GM19452 (cell line): ENCODE results near the gene CARD19.
A peak's percentile ranks its signal among the peaks of the same experiment; 100 is the strongest.

Experiments used
- ATAC-seq: cut with Tn5 transposase; IDR thresholded peaks from one replicate; pipeline ENCODE4 v1.9.1; 2021; ENCODE audit not compliant: unreplicated experiment

Gene CARD19

DNA sequence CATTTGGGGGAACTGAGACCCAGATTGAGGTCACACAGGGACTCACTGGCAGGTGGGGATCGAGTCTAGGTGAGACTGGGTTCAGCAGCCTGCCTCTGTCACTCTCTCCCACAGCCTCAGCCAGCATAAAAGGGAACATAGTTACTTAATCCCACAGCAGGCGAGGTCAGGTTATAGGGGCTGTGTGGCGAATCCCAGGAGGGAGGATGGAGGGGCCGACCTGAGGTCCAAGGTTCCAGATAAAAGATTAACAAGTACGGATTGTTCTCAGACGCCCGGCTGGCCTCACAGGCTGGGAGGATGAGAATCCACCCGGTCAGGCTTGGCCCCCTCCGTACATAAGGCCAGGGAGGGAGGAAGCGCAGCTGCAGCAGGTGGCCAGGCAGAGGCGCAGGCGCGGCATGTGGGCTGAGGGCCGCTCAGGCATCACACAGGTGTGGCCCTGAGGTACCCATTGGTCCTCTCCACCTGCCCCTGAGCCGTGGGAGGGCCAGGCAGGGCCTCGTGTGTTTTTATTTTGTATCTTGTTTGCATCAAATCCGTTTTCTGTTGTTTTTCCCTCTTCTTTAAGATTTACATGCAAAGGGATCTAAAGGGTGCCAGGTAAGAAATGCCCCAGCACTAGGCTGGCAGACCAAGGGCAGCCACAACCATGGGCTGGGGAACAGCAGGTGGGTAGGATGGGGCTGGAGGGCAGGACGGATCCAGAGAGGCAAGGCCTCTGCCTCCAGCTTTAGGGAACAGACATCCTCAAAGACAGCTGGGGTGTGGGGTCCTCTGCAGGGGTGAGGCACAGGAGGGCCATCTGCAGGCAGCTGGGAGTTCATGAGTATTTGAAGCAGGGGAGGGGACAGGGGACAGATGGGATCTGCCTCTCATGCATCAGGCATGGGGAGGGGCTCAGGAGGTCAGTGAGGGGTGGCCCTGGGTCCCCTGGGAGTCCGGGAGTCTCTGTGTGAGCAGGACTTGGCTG is 33.9 kb upstream of the CARD19 start:
- ATAC-seq: peak; percentile 37

DNA sequence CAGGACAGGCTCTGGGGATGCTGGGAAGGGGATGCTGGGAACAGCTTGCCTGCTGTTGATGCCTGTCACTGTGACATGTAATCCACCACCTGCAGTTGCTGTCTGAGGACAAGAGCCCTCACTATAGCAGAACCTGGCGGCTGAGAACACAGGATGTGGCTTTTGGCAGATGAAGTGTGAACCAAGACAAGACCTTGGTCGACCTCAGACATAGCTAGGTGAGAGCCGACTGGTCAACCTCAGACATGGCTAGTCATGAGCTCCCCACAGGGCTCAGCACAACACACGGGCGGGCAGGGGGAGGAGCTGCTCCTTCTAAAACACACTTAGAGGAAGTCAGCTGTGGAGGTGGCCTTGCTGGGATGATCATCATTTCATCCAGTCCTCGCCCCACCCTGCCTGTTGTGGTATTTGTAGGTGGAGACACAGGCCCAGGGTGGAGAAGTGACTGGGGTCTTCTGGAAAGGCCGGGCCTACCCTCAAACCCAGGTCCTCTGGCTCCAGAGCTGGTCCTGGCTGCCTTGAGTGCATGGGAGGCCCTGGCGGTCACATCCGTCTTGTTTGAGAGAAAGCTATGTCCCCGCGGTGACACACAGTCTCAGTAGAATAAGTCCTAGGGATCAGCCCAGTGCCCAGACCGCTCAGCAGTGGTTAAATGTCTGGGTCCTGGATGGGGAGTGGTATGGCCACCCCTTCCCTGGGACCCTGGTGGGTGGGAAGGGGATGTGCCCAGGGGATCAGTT is 31.5 kb upstream of the CARD19 start:
- ATAC-seq: peak; percentile 91

DNA sequence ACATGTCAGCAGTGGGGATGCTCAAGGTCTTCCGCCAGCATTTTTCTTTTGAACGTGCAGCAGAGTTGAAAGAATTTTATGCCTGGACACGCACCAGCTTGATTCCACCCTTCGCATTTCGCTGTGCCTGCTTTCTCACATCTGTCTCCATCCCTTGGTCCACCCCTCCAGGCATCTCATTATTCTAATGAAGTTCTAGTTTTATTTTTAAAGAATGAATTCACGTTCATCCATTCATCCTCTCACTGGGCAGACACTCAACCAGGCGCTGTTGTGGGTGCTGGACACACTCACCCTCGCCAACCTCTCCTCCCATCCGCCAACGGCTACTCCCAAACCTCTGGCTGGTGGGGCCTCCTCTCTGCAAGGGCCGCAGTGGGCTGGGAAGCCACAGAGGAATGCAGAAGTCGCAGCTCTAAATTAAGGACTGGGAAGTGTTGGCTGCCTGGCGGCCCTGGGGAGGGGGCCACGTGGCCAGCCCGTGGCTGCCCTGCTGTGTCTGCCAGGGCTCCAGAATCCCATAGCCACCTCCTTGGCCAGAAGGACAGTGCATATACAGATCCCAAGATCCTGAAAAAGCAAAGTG is 30.8 kb upstream of the CARD19 start:
- no peak for ATAC-seq

DNA sequence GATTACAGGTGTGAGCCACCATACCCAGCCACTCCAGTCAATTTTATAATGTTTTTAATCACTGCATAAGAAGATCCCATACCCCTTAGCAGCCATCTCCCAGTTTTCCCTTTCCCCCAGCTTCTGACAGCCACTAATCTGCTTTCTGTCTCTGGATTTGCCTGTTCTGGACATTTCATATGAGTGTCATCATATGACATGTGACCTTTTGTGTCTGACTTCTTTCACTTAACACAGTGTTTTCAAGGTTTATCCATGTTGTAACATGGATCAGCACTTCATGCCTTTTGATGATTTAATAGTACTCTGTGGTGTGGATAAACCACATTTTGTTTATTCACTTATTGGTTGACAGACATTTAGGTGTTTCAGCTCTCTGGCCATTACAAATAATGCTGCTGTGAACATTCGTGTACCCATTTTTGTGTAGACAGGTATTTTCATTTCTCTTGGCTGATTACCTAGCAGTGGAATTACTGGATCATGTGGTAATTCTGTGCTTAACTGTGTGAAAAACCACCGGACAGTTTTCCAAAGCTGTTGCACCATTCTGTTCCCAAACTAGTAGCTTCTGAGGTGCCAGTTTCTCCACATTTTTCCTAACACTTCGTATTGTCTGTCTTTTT is 28.9 kb upstream of the CARD19 start:
- ATAC-seq: no peak

DNA sequence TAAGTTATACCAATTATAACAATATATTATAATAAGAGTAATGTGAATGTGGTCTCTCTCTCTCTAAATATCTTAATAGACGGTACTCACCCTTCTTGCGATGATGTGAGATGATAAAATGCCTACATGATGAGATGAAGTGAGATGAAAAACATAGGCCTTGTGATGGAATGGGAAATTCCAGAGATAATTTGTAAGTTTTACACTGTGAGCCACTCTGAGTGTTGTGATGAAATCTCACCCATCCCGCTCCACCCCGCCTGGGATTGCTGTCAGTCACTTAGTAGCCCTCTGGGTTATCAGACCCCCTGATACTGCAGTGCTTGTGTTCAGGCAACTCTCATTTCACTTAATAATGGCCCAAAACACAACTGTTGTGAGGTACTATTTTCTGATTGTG is 27.1 kb upstream of the CARD19 start:
- ATAC-seq: no peak

DNA sequence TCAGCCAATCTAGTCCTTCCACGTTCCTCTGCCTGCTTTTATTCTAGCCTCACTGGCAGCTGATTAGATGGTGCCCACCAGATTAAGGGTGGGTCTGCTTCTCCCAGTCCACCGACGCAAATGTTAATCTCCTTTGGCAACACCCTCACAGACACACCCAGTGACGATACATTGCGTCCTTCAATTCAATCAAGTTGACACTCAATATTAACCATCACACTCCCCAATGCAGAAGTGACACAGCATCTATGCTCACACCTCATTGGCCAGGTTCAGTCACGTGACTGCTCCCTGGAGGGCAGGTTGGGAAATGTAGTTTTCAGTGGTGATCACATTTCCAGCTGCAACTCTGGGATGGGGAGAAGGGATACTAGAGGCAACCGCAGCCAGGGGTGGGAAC is 24.6 kb upstream of the CARD19 start:
- no peak for ATAC-seq

DNA sequence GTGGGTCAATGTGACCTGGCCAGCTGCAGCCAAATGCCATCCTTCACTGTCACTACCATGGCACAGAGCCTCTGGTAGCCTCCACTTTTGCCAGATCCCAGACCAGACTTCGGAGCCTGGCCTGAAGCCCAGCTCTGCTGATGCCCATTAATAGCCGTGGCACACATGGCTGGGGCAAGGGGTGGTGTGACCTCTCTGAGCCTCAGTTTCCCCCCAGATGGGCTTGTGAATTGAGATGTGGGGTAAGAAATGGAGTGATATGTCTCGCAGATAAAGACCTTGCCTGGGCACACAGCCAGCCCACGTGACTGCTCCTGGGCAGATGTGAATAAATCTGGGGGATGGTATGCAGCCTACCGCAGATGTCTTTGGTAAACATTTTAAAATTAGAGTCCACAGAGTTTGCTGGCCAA is 23.6 kb upstream of the CARD19 start:
- no peak for ATAC-seq

DNA sequence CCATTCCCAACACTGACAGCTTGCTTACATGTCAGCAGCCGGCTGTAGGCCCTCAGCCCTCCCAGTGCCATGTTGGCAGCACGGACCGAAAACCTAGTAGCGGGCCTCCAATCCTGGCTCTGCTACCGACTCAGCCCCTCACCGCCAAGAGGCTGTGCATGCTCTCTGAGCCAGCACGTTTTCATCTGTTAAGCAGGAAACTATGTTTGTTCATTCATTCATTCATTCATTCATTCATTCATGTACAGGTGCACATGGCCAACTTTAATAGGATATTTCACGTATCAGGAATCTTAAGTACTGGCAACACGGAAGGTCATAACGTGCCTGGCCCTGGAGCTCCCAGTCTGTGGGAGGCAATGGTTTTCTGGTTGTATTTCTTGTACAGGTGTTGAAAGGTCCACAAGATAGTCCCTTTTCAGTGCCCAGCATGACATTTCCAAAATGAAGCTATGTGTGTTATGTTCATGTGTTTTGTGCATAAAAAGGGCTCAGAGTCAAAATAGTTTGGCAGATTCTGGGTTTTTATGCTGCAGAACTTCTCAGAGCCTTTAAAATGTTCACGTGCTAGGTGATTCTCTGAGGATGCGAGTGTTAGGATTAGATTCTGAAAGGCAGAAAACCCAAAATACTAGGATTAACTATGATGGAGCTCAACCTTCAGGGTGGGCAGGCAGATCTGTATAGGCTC is 19.8 kb upstream of the CARD19 start:
- ATAC-seq: no peak

DNA sequence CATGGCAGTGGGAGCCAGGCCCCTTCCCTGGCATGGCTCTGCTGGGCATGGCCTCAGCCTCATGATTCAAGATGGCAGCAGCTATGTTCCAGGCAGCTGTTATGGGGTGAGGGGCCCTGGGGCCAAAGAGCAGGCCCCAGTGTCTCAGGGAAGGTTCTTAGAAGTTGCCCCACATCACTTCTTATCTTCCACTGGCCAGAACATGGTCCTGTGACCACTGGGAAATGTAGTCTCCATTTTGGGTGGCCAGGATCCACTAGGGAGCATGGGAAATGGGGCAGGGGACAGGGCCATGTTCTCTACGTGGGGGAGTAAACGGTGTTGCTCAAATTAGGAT is 19.3 kb upstream of the CARD19 start:
- ATAC-seq: no peak

DNA sequence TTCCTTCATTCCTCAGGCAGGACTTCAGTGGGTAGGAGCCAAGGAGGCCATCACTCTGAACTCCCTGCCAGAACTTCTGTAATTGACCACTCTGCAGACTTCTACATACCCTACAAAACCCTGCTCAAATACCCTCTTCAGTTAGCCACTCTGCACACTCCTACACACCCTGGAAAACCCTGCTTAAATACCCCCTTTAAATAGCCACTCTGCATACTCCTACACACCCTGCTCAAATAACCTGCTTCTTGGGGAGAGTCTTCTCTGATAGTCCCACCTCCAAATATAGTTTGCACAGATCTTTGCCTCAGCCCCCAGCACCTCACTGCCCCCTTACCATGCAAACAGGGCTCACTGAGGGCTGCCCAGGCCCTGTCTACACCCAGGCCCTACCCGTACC is 18.6 kb upstream of the CARD19 start:
- no peak for ATAC-seq

DNA sequence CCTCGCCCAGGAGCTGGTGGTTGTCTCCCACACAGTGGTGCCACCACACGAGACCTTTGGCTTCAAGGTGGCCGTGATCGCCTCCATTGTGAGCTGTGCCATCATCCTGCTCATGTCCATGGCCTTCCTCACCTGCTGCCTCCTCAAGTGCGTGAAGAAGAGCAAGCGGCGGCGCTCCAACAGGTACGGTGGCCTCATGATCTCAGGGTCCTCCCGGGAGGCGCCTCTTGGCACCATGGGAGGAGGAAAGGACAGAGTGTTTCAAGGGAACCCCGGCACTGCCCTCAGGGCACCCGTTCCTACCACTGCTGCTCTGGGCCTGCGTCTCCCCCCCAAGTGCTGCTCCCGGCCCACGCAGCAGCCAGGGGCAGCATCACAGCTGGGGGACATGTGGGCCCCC is 18.2 kb upstream of the CARD19 start:
- no peak for ATAC-seq

DNA sequence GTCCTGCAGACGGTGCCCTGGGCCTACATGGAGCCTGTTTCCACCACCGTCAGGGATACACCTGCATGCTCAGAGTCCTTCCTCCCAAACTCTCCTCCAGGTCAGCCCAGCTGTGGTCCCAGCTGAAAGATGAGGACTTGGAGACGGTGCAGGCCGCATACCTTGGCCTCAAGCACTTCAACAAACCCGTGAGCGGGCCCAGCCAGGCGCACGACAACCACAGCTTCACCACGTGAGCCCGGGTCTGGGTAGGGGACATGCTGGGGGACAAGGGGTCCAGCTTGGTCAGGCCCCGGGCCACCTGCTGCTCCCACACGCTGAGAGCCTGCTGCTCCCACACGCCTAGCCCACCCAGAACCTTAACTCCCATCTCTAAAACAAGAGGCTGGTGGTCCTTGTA is 16.6 kb upstream of the CARD19 start:
- no peak for ATAC-seq

DNA sequence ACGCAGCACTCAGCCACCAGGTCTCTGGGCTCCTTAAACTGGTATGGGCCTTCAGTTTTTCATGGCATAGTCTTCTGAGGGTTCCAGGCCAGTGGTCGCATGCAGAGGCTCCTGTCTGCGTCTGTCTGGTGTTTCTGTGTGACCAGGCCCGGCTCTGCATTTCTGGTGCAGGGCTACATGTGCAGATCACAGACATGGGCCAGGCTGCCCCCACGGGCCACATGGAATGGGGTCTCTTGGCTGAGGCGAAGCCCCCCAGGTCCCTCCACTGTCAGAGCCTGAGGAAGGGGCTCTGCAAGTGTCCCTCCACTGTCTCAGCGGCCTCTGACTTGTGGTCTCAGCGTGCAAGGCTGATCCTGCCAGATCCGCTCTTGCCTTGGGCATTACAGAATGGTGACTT is 15.6 kb upstream of the CARD19 start:
- ATAC-seq: no peak

DNA sequence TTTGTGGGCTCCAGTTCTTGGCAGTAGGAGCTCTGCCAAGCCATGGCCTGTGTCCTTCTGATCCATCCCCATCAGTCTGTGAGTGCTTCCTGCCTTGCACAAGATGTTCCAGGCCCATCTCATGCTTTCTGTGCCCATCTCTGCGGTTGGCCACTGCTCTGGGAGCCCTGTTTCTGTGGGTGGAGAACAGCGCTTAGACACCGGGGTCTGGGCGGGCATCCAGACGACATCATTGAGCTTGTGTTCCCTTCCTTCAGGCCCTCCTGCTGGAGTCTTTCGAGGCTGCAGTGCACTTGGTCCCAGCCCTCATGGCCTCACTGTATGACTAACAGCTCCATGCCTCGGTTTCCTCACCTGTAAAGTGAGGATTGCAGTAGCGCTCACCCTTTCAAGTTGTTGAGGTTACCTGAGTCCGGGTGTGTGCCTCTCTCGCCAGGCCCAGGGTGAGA is 14.9 kb upstream of the CARD19 start:
- no peak for ATAC-seq

DNA sequence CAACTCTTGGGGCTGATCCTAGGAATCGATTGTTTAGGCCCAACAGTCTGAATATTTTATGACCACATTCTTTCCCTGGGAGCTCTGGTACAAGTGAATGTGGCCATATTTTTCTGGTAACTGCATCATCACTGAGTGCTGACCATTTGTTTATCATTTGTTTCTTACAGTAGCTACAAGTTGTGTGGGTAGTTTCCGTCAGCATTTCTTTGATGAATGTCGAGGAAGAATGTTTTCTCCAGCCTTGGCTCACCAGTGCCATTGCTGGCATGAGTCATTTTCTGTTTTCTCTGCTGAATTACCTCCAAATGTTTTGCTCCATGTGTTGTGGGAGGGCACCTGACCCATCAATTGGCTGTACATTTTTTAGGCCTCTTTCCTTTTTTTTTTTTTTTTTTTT is 14.1 kb upstream of the CARD19 start:
- ATAC-seq: no peak

DNA sequence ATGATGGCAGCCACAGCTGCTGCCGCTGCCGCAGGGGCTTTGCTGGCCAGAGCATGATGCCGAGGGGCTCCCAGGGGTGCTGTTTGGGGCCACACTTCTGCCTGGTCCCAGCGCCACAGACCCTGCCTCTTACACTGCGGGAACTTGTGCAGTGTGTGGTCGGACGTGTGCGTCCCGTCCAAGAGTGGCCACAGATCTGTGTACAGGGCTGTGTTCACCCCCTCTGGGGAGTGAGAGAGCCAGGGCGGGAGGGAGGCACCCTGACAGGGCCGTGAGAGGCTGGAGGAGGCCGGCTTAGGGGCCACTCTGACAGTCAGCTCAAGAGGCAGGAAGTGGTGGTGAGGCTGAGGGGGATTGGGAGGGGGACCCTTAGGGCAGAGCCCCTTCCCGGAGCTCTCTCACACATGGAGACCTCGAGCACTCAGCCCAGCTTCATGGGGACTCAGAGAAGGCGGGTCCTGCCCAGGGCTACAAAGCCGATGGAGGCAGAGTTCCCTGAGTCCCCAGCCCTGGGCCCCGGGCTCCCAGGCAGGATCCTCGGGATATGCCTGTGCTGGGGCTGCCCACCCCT is 13.1 kb upstream of the CARD19 start:
- ATAC-seq: no peak

DNA sequence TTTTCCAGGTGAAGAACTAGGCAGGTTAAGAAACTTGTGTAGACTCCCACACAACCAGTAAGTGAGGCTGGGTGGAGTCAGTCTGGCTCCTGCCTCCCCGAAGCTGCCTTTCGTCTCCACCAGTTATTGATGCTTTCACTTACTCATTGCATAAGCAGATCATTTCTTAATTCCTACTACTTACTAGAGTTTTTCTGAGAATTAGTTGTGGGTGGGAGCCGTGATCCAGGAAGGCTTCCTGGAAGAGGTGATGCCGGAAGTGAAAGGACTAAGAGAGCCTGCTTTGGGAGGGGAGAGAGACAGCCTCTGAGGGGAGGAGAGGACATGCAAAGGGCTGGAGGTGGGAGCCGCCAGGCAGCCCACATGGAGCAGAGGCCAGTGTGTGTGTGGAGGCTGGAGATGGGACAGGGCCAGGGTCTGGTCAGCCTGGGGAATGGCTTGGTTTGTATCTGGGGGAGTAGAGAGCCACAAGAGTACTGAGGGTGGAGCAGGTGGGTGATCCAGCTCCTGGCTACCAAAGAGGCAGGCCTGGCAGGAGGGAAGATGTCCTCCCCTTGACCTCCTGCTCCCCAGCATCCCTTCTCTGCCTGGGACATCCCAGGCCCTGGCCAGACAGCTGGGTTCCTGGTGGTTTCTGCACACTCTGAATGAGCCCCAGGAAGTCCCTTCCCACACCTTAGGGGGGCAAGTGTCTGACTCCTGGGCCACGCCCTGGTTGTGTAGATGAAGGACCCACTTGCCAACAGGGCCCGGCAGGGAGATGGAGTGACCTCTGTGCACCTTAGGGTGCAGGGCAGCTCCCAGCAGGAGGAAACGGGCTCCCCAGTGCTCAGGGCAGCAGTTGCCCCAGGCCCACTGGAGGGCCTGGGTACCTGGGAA is 12.2 kb upstream of the CARD19 start:
- ATAC-seq: no peak

DNA sequence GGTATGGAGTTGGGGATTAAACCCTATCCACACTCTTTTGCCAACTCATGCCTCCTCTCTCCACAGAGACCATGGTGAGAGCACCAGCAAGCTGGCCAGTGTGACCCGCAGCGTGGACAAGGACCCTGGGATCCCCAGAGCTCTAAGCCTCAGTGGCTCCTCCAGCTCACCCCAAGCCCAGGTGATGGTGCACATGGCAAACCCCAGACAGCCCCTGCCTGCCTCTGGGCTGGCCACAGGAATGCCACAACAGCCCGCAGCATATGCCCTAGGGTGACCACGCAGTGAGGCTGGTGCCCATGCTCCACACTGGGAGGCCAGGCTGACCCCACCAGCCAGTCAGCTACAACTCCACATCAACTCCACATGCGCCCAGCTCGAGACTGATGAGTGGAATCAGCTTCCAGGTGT is 11.5 kb upstream of the CARD19 start:
- no peak for ATAC-seq

DNA sequence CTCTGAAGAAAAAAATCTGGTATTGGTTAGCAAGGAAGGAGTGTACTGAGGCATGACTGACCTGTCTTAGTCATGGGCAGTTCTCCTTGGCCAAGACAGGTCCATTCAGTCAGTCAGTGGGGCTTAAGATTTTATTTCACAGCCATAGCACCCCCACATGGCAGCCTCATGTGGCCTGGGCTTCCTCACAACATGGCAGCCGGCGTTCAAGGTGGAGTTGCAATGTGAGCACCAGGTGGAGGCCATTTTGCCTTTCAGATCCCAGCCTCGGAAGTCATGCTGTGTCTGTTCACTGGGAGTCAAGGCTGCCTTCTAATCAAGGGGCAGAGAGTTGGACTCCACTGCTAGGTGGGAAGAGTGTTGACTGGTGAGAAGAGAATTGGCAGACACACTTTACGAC is 10.3 kb upstream of the CARD19 start:
- ATAC-seq: no peak
